ENCODE data around the gene LAMA3. TPM values are rescaled to one million over a fixed set of nuclear protein-coding genes. Genes with fewer than 3 reads are reported as not detected.

Gene LAMA3
- total and polyA plus RNA-seq, 2 donors (not counting 1 experiment from before 2014, with no cell fraction given) = 0.75 to 13.2 TPM

DNA sequence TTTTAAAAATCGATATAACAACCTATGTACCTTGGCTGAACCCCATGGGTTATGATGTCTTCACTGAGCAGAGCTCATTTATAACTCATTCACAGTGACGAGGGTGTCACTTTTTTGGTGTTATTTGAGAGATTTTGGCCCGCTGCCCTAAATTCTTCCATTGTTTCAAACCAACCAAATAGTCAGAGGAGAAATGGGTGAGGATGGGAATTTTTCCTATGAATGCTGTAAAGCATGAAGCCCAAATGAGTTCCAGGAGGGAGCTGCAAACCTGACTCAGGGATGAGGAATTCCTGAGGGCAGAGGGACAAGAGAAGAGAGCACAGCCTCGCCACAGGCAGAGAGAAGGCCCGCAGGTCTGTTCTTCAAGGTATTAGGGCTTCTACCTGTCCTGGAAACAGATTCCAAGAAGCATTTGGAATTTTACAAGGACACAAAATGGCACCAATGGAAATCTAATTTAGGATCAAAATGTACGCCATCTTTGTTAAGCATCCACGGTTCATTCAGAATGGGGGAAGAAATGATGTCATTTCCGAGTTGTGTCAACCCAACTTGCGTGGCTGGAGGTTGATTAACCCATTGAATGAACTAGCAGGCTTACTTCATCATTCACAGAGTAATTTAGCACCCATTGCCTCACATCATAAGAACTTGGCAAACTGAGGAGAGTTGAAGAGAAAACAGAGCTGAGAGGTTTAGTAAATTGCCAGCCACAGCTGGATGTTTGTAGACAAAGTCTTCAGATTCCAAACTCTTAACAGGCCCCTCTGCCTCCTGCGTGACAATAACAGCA lies 133.5 kb downstream of the LAMA3 start:
- DNase-seq (ENCODE audit: low read depth in 2 of 2) = peak in 1 of 2 donors; percentile 87
- no peaks in the 10 kb centered on the region for H3K9me3 ChIP-seq (ENCODE audit: control insufficient read depth, insufficient read depth, low read depth, low read length)
- H3K4me1 ChIP-seq (ENCODE audit: control insufficient read depth, extremely low read depth, insufficient read depth, low read length) = no peaks in the 10 kb centered on the region
- H3K27me3 ChIP-seq (ENCODE audit: control insufficient read depth, insufficient read depth, low read length) = no peaks in the 10 kb centered on the region
- no peak overlapping the region for H3K4me3 ChIP-seq (replicated peaks in 1 of 4; ENCODE audit: control extremely low read depth in 1 of 4, insufficient read depth in 1 of 4, low read depth in 3 of 4, low read length in 4 of 4)
- no peak overlapping the region for H3K9ac ChIP-seq (ENCODE audit: insufficient read depth, low read length)
- no peaks in the 10 kb centered on the region for H4K20me1 ChIP-seq (ENCODE audit: control insufficient read depth, extremely low read depth, insufficient read depth, low read length)
- no peaks in the 10 kb centered on the region for H3K36me3 ChIP-seq (ENCODE audit: control insufficient read depth, insufficient read depth, low read length)
- no peaks in the 10 kb centered on the region for H3K79me2 ChIP-seq (ENCODE audit: control insufficient read depth, insufficient read depth, low read length)
- H3K4me2 ChIP-seq (ENCODE audit: extremely low read depth, insufficient read depth, low read length) = no peak overlapping the region
- H2AFZ ChIP-seq (ENCODE audit: low read length) = no peak overlapping the region
- H3K27ac ChIP-seq (ENCODE audit: insufficient read depth, low read length) = no peak overlapping the region
- TF ChIP-seq, protein P1, sequence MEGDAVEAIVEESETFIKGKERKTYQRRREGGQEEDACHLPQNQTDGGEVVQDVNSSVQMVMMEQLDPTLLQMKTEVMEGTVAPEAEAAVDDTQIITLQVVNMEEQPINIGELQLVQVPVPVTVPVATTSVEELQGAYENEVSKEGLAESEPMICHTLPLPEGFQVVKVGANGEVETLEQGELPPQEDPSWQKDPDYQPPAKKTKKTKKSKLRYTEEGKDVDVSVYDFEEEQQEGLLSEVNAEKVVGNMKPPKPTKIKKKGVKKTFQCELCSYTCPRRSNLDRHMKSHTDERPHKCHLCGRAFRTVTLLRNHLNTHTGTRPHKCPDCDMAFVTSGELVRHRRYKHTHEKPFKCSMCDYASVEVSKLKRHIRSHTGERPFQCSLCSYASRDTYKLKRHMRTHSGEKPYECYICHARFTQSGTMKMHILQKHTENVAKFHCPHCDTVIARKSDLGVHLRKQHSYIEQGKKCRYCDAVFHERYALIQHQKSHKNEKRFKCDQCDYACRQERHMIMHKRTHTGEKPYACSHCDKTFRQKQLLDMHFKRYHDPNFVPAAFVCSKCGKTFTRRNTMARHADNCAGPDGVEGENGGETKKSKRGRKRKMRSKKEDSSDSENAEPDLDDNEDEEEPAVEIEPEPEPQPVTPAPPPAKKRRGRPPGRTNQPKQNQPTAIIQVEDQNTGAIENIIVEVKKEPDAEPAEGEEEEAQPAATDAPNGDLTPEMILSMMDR (conservative IDR thresholded peaks at IDR 0.05 in 1 of 2, IDR thresholded peaks at IDR 0.05 in 1 of 2; ENCODE audit: low read depth in 1 of 2, low read length in 2 of 2) = no peak
- no peak for TF ChIP-seq EZH2 (IDR thresholded peaks at IDR 0.05; ENCODE audit: low read length, missing control alignments)

DNA sequence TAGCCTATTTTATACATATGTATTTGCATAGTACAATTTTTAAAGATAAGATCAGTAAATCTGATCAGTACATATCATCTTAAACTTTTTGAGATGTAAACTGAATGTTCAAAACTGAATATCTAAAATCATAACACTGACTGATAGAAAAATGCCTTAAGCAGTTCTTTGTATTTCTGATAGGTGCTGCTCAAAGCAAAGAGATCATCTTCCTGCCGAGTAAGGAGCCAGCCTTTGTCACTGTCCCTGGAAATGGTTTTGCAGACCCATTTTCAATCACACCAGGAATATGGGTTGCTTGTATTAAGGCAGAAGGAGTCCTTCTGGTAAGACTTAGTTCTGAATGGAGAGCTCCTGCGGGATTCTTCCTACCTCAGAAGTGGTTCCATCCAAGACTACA lies 135.0 kb downstream of the LAMA3 start:
- Histone ChIP-seq H4K20me1 (ENCODE audit: control insufficient read depth, extremely low read depth, insufficient read depth, low read length) (no peaks in the 10 kb centered on the region), H3K79me2 (ENCODE audit: control insufficient read depth, insufficient read depth, low read length) (no peaks in the 10 kb centered on the region), H3K9ac (ENCODE audit: insufficient read depth, low read length) (no peak overlapping the region), H3K27ac (ENCODE audit: insufficient read depth, low read length) (no peak overlapping the region), H3K4me1 (ENCODE audit: control insufficient read depth, extremely low read depth, insufficient read depth, low read length) (no peaks in the 10 kb centered on the region), H3K36me3 (ENCODE audit: control insufficient read depth, insufficient read depth, low read length) (no peaks in the 10 kb centered on the region), H2AFZ (ENCODE audit: low read length) (no peak overlapping the region), H3K9me3 (ENCODE audit: control insufficient read depth, insufficient read depth, low read depth, low read length) (no peaks in the 10 kb centered on the region), H3K4me2 (ENCODE audit: extremely low read depth, insufficient read depth, low read length) (no peak overlapping the region), H3K27me3 (ENCODE audit: control insufficient read depth, insufficient read depth, low read length) (no peaks in the 10 kb centered on the region), H3K4me3 (replicated peaks in 1 of 4; ENCODE audit: control extremely low read depth in 1 of 4, insufficient read depth in 1 of 4, low read depth in 3 of 4, low read length in 4 of 4) (no peak overlapping the region)
- DNase-seq (ENCODE audit: low read depth in 2 of 2) = no peak
- TF ChIP-seq, protein P1 (conservative IDR thresholded peaks at IDR 0.05 in 1 of 2, IDR thresholded peaks at IDR 0.05 in 1 of 2; ENCODE audit: low read depth in 1 of 2, low read length in 2 of 2) = no peak
- no peak for TF ChIP-seq EZH2 (IDR thresholded peaks at IDR 0.05; ENCODE audit: low read length, missing control alignments)

- no peak overlapping the region for H3K4me2 ChIP-seq (ENCODE audit: extremely low read depth, insufficient read depth, low read length)
- H3K9ac ChIP-seq (ENCODE audit: insufficient read depth, low read length) = no peak overlapping the region
- no peaks in the 10 kb centered on the region for H4K20me1 ChIP-seq (ENCODE audit: control insufficient read depth, extremely low read depth, insufficient read depth, low read length)
- H3K4me1 ChIP-seq (ENCODE audit: control insufficient read depth, extremely low read depth, insufficient read depth, low read length) = no peaks in the 10 kb centered on the region
- no peak overlapping the region for H2AFZ ChIP-seq (ENCODE audit: low read length)
- H3K9me3 ChIP-seq (ENCODE audit: control insufficient read depth, insufficient read depth, low read depth, low read length) = no peaks in the 10 kb centered on the region
- no peaks in the 10 kb centered on the region for H3K27me3 ChIP-seq (ENCODE audit: control insufficient read depth, insufficient read depth, low read length)
- TF ChIP-seq EZH2 (IDR thresholded peaks at IDR 0.05; ENCODE audit: low read length, missing control alignments) = no peak
- TF ChIP-seq, protein P1 (conservative IDR thresholded peaks at IDR 0.05 in 1 of 2, IDR thresholded peaks at IDR 0.05 in 1 of 2; ENCODE audit: low read depth in 1 of 2, low read length in 2 of 2) = no peak
- DNase-seq (ENCODE audit: low read depth in 2 of 2) = peak in 1 of 2 donors; percentile 65
- no peak overlapping the region for H3K4me3 ChIP-seq (replicated peaks in 1 of 4; ENCODE audit: control extremely low read depth in 1 of 4, insufficient read depth in 1 of 4, low read depth in 3 of 4, low read length in 4 of 4)
- no peaks in the 10 kb centered on the region for H3K36me3 ChIP-seq (ENCODE audit: control insufficient read depth, insufficient read depth, low read length)
- H3K27ac ChIP-seq (ENCODE audit: insufficient read depth, low read length) = no peak overlapping the region
- H3K79me2 ChIP-seq (ENCODE audit: control insufficient read depth, insufficient read depth, low read length) = no peaks in the 10 kb centered on the region
These were observed 135.4 kb downstream of the LAMA3 start for GRCh38 chr18:23824669-23825068.
